Stimulated activated naive CD8-positive, alpha-beta T cell treated with anti-CD3 and anti-CD28 coated beads, Interleukin-15, Interleukin-2, amounts not matched to agents 100 U/mL and 50 U/mL, for 24 hours (primary cell): Measurements from ENCODE around the gene PARM1.

Experiments used
- ATAC-seq: fragments of 150-1000 bp; cut with Tn5 transposase; one replicate; pipeline ENCODE4 v1.10.0; 2021
- DNase-seq: peaks from one replicate; pipeline ENCODE4 v3.0.0; 2021

Gene PARM1

DNA sequence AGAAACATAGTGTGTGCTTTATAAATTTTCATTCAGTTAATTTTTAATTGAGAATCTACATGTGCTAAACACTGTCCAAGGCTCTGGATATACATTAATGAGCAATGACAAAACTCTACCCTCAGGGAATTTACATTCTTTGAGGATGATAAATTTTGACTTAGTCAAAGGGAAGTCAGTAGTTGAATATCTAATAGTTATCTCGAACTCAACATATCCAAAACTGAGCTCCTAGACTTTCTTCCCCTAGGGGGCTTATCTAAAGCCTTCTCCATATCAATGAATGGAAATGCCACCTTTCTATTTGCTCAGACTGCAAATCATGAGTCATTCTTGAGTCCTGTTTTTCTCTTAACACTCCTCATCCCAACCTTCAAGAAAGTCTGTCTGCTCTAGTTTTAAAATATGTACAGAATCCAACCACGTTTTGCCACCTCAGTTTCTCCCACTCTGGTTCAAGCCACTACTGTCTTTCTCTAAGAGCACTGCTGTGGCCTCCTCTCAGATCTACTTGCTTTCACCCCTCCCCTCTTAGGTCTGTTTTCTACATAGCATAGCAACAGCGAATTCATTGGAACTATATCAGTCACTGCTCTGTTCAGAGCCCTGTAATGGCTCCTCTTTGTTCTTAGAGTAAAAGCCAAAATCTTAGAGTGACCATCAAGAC, 9.5 kb downstream of the PARM1 start:
- DNase-seq = no peak
- ATAC-seq = no peak

DNA sequence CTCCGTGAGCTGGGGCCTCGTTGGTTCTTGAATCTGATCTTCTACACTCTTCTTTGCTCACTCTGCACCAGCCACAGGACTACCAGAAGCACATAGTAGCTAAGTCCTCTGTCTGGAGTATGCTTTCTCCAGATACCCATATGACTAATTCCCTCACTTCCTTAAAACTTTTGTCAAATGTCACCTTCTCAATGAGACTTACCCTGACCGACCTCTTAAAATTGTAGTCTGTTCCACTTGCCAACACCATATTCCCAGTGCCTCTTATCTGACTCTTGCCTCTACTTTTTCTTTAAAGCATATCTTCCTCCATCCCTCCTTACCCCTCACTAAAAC, 10.0 kb downstream of the PARM1 start:
- ATAC-seq = no peak
- no peak for DNase-seq

DNA sequence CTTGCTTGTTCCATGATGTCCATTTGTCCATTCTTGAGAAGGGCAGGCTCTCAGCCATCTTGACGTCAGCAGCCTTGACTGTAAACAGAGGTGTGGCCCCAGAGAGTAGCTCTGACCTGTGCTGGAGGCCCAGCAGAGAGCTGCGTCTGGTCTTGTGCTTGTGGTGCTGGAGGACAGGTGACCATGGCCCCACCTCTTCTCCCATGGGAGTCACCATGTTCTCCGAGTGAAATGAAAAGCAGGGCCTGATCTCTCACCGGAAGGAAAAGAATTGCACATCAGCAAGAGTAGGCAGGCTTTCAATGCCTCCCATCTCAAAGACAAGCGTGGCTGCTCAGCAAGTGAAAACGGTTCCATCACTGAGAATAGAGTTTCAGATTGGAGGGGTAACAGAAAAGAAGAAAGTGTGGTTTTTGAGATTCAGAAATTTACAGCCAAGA, 11.5 kb downstream of the PARM1 start:
- DNase-seq (no peak), ATAC-seq (no peak)

DNA sequence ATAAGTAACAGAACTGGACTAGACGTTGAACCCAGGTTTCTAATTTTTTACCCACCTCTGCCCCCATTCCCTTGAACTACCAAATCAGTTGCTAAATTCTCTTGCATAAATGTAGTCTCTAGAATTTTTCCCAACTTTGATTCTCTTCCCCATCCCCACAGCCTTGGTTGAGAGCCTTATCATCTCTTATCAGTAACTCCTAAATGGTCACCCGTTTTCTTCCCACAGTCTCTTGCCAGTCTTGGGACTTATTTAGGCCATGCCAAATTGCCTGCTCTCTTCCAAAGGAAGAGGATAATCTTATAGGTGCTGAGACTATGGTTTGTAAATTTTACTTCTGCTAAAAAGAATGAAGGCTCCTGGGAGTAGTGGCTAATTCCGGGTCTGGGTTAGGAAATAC, 13.3 kb downstream of the PARM1 start:
- DNase-seq (no peak), ATAC-seq (no peak)

DNA sequence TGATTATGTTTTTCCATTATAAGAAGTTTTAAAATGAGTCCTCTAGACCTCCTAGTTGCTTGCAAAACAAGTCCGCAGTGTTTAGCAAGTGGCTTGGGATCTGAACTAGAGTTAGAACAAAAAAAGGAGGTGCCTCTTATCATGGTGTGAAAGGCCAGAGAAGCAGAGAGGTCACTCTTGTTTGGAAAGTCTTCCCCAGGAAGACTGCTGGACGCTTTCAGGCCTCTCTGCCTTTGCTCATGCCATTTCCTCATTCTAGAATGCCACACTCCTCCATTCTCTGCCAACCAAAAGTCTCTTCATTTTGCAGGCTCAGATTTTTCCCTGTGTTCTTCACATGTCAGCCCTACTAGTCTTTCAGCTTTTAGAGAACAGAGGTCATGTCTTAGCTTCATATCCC, 14.9 kb downstream of the PARM1 start:
- ATAC-seq (no peak), DNase-seq (no peak)

DNA sequence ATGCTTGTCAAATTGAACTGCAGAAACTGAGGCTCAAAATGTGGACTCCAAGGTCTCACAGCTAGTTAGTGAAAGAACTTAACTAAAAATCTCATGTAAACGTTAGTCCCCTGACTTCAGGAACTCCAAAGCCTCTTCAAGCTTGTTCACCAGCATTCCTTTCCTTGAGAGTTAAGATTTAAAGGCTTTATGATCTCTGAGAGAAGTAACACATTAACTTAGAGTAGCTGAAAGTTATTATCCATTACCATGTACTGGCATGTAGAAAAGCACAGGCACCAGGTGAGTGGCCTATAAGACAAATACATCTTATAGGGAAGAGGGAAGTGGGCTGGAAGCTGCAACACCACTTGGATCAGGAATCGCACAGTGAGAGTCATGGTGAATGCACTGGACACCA, 15.3 kb downstream of the PARM1 start:
- DNase-seq (no peak), ATAC-seq (no peak)

DNA sequence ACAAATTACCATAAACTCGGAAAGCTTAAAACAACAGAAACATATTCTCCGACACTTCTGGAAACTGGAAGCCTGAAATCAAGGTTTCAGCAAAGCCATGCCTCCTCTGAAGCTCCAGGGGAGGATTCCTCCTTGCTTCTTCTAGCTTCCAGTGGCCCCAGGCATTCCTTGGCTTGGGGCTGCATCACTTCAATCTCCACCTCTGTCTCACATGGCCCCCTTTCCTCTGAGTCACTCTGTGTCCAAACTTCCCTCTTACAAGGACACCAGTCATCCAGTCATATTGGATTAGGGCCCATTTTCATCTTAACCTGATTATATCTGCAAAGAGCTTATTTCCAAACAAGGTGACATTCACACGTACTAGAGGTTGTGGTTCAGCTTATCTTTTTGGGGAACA, 17.3 kb downstream of the PARM1 start:
- no peak for ATAC-seq
- no peak for DNase-seq

DNA sequence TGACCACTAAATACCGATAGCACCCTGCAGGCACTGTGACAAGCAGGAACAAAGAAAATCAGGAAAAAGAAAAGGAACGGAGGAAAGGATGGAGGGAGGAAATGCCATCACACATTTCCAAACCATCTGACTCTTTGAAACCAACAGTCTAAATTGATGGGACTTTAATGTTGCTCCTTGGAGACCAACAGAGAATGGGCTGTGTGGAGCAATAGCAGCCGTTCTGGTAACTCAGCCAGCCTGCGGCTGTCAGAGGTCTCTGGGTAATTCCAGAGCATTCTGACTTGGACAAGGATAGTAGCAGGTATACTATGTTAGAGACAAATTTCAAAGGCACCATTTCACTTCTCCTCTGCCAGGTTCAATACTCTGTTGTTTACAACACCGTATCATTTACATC, 18.0 kb downstream of the PARM1 start:
- DNase-seq (no peak), ATAC-seq (no peak)

DNA sequence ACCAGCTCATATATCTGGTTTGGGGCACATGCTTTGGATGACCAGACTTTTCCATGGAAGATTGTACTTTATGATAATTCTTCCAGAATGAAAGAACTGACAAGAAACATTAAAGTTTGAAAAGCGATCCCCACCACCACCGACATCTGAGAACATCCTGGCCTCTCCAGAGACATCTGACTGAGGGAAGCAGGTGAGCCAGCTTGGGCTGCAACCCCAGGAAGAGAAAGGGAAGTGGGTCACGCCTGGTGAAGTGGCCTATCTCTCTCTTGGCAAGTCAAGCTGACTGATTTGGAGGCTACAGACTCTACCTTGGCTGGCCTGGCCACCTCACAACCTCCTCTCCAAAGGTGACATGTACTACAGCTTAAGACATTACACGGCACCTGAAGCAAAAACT, 20.7 kb downstream of the PARM1 start:
- no peak for ATAC-seq

DNA sequence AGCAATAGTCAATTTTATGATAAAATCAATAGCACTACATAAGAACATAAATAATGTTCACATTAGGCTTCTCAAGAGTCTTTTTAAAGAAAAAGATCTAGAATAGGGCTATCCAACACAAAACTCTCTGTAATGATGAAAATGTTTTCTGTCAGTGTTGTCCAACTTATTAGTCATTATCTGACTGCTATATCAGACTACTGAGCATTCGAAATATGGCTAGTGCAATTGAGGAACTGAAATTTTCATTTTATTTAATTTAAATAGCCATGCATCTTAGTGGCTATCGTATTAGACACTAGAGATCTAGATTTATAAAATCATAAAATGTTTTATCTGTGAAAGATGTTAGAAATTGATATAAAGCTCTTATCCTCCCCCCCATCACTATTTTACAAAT, 26.0 kb downstream of the PARM1 start:
- ATAC-seq (no peak), DNase-seq (no peak)

More for the DNA sequence above, 20.7 kb downstream of the PARM1 start:
- no peak for DNase-seq

DNA sequence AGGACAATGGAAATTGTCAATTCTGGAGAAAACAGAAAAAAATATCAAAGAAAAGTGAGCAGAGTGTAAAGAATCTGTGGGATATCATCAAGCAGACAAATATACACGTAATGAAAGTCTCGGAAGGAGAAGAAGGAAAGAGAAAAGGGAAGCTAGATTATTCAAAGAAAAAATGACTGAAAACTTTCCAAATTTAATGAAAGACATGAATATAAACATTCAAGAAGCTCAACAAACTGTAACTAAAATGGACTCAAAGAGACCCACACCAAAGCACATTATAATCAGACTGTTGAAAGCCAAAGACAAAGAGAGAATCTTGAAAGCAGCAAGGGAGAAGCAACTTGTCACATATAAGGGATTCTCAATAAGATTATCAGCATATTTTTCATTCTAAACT, 28.3 kb downstream of the PARM1 start:
- DNase-seq (no peak), ATAC-seq (no peak)

DNA sequence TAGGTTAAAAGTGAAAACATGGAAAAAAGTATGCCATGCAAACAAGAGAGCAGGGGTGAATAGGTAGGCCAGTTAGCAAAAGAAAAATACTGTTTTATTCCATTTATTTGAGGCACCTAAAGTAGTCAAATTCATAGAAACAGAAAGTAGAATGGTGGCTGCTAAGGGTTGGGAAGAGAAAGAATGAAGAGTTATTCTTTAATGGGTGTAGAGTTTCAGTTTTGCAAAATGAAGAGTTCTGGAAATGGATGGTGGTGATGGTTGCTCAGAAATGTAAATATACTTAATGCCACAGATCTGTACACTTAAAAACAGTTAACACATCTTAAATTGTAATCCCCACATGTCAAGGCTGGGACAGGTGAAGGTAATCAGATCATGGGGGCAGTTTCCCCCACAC, 29.7 kb downstream of the PARM1 start:
- DNase-seq = no peak
- ATAC-seq = no peak

DNA sequence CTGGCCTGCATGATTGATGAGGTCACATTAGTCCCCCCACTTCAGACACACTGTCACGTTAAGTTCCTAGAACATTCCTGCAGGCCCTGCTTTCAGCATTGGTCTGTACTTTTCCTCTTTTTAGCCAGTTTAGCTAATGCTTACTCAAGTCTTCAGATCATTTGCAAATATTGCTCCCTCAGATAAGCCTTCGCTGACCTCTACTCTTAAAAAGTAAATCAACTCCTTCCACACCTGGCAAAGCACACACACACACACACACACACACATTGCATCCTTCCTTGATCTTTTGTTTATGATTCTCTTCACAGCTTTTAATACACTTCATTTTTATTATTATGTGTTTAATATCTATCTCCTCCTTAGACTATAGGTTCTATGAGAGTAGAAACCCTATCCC, 31.4 kb downstream of the PARM1 start:
- DNase-seq (no peak), ATAC-seq (no peak)

DNA sequence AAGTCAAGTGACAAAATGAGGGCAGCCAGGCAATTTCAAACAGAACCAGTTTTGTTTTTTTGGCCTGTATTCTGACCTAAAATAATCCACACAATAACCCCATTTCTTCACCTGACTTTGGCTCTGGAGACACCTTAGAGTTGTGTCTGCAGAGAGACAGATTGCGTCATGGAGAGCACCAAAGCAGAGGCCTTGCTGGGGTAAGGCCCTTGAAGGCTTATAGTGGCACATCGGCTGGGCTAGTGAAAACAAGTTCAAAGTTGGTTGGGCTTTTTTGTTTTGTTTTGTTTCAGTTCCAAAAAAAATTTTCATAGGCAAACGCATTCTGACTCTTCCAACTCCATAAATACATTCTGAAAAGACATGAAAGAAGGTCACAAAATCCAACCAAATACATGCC, 34.4 kb downstream of the PARM1 start:
- no peak for DNase-seq
- no peak for ATAC-seq

DNA sequence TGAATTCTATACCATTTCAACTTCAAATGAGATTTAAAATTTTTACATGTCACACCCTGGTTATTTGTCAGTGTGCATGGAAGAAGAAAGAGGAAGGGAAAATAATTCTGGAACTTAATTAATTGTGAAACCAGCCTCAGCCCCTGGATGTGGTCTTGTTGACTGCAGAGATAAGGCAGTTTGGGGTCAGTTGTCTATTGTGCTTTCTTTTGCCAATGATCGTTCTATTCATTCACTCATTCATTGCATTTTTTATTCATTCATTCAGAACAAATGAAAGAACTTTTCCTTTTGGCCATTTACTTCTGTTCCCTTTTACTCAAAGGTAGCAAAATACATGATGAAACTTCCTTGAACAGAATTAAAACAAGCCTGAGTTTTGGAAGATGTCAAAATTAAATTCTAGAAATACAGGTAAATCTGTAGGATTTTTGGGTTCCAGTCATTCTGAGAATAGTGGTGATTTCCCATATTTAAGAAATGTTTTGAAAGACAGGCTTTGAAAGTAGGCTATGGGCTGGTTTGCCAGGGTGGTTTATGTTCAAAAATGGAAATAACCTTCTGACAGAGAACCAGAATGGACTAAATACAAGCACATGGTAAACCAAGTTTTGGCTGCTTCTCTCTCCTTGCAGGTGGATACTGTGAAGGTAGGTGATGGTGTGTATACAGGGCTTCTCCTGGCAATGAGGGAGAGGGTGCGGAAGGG, 35.7 kb downstream of the PARM1 start:
- ATAC-seq = no peak

DNA sequence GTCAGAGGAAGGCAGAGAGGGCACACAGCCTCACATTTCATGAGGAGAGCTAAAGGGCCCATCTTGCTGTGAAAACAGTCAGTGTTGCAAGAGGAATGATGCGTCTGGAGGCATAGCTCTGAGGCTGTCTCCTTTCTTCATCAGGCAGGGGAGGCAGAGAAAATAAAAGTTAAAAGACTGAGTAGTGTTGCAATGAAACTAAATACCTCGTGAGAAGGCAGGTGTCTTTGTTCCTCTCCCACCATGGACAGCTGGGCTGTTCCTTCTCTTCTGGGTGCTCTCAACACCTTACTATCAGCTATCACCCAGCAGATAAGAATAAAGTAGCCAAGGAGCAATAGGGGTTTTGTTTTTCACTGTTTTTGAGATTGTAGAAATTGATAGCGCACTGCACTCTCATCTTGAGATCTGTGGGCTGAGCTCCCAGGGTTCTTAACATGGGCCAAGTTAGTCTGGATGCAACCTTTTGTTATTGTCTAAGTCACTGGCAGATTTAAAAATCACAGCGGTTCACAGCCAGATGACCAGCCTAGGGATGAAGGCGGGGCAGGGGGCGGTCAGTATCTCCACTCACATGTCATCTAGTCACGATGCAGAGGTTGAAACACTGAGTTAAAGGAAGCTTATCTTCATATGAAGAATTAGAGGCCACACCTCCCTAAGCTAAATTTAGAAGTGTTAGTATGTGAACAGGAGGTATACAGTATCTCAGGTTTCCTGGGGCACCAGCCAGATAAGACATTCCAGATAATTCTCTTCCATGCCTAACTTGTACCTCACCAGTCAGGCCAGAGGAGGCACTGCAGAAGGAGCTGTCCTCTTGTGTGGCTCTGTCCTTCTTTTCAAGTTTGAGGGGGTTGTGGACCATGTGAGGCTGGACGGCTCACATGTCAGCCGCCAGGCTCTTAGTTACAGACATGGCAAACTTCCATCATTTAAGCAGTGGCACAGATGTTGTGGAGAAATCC, 36.9 kb downstream of the PARM1 start:
- ATAC-seq (no peak), DNase-seq (no peak)

More for the DNA sequence above, 35.7 kb downstream of the PARM1 start:
- no peak for DNase-seq

DNA sequence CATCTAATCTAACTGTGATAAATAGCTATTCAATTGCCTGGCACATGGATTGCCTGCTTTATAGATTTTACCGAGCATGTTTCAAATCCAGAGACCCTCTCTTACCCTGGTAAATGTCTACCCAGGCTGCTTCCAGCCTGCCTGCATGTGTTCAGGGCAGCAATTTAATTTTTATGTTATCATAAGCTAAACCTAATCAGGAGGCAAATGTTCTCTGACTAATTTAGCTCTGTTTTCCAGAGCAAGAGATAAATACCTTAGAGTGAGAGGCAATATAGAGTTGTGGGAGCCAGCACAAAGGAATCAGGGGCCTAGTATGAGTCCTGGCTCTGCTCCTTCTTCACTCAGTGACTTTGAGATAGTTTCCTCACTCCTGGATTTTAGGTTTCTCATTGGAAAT, 37.7 kb downstream of the PARM1 start:
- no peak for ATAC-seq
- DNase-seq = no peak

DNA sequence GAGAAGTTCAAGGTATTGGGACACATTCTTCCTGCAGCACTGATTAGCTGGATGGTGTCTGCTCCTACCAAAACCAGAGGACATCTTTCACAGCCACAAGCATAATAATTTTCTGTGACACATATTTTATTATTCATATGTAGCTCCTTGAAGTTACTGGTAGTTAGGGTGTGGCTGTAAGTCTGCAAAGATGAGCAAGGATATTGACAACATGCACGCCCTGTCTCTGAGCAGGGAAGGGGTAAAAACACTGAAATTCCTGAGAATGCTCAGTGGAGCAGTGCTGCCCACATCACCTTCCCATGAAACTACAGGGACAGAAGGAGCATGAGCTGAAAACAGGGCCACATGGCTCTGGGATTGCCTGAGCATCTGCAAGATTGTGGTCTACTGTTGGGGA, 38.9 kb downstream of the PARM1 start:
- DNase-seq = no peak
- ATAC-seq = no peak

DNA sequence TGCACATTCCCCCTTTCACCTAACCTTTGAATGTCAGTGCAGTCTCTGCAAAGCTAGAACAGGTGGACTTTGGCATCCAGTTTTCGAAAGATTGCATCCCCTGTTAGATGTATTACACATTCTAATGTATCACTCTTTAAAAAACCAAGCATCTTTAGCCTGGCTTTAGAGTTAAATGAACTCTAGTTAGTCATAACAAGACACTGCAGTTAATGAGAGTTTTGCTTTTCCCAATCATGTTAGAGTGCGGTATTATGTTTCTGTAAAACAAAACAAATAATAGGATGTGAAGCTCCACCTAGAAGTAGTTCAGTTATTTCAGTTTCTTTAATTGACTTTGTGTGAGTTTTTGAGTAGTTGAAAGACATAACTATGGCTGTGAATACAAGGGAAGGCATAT, 42.2 kb downstream of the PARM1 start:
- DNase-seq = no peak

DNA sequence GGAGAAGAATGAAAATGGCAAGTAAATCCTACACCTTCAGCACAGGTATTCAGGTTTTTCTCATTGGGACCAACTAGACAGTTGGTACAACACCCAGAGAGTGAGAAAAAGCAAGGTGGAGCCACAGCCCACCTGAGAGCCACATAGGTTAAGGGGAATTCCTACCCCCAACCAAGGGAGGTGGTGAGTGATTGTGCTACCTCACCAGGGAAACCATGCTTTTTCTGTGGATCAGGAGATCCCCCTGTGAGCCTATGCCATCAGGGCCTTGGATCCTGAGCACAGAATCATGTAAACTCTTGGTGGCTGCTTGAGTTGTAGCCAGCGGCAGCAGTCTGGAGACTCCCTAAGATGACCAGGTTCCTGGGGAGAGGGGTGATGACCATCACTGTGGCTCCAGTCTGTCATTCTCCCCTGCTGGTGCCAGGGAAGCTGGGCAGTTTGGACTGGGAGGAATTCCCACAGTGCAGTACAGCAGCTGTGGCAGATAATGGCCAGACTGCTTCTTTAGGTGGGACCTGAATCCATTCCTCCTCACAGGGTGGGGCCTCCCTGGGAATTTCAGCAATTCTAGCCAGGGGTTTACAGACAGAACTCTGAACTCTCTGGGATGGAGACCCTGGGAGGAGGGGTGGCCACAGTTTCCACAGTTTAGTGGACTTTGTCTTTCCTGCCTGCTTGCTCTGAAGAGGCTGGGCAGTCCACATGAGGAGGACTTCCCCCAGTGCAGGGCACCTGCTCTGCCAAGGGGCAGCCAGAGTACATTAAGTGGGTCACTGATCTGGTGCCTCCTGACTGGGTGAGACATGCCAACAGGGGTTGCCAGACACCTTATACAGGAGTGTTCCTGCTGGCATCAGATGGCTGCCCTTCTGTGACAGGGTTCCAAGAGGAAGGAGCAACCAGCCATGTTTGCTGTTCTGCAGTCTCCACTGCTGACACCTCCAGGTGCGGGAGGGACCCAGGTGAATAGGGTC, 43.2 kb downstream of the PARM1 start:
- ATAC-seq = peak; percentile 32
- DNase-seq = no peak

More for the DNA sequence above, 42.2 kb downstream of the PARM1 start:
- ATAC-seq = no peak

DNA sequence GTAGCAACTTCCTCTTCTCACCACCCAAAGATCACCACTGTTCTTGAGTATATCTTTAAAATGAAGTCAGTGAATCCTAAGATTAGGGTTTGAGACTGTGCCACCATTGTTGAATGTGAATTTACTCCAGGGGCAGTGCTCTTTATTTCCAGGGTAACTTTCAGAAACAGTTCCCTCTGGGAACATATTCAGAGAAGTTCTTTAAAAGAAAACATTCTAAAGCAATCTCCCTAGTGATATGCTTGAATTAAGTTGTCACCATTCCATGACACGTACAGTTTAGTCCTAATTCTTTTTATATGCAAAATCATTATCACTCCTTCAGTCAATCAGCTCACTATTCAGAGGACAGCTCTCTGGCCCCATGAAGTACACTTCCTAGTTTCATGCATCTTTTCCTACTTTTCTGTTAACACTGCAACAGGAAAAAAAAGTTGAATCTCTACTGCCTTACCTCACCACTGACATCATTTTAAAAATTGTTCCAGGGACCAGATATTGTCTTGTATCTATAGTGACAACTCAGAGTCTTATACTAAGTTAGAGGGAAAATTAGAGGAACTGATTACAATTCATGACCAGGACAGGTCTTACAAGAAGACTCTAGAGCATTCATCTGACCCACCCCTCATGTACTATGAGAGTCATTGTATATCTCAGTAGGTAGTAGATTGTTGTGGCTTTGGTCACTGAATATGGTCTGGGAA, 49.8 kb downstream of the PARM1 start:
- DNase-seq = no peak

More for the DNA sequence above, 49.8 kb downstream of the PARM1 start:
- ATAC-seq = no peak
